CD4-positive, alpha-beta T cell treated with Interleukin-17A for 4 hours (primary cell): ENCODE measurements around the gene ERCC6L.

Source experiments
- DNase-seq: peaks from one replicate; pipeline ENCODE4 v3.0.0-alpha.2; 2020; ENCODE audit warnings: mixed read lengths

ERCC6L gene

DNA sequence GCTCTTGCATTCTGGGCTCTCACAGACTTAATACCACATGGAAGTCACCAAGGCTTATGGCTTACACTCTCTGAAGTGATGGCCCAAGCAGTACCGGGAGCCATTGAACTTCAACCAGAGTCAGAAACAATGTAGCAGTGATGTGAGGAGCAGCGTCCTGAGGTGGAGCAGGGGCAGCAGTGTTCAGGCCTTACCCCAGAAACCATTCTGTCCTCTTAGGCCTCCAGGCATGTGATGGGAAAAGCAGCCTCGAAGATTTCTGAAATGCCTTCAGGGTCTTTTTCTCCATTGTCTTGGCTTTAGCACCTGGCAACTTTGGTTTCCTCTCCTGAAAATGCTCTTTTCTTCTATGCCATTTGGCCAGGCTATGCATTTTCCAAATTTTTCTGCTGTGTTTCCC lies 80.1 kb downstream of the ERCC6L start:
- DNase-seq, result no peak
